Measurements from ENCODE around the gene KCNJ5.

GRCh38 chr11:128890543-128891368 lies at the start of gene KCNJ5:
- TF ChIP-seq CTCF (IDR thresholded peaks at IDR 0.05) (no peak), POLR2A (IDR thresholded peaks at IDR 0.05) (peak in 1 of 2 donors; percentile 47)
